OCI-LY3 (cell line): ENCODE measurements around the gene COPS3.

ENCODE experiments used
- CTCF ChIP-seq: fragments of 200-600, 300-600 bp; sonication (generic); IDR thresholded peaks from 2 replicates; pipeline ENCODE4 v1.5.1; 2014; ENCODE audit warnings: antibody characterized with exemption, low read length, low read depth
- EZH2phosphoT487 ChIP-seq: fragments of 200-600 bp; shearing (Covaris generic); IDR thresholded peaks from 2 replicates; pipeline ENCODE4 v1.6.1; 2018; ENCODE audit warnings: antibody characterized with exemption, mixed run types, low read depth

- TF ChIP-seq CTCF, result no peak
- TF ChIP-seq EZH2phosphoT487, result no peak
These were observed 57.3 kb downstream of the COPS3 start for GRCh38 chr17:17223736-17224135.
